Neural cell (in vitro differentiated cells): Measurements from ENCODE around the gene LGR4. TPM values are rescaled to one million over a fixed set of nuclear protein-coding genes. Genes with fewer than 3 reads are reported as not detected.

Experiments used
- H2AFZ ChIP-seq: fragments of 200-600, 300-800 bp; sonication (generic), shearing (Covaris generic); 2 replicates; pipeline ENCODE4 v1.6.0; 2014; ENCODE audit warnings: low read depth, mild to moderate bottlenecking, antibody characterized with exemption, low read length, moderate library complexity
- H3F3A ChIP-seq: fragments of 200-600 bp; shearing (Covaris generic); 2 replicates; pipeline ENCODE4 v1.6.1; 2016; ENCODE audit warnings: mild to moderate bottlenecking, moderate library complexity, mixed read lengths, antibody characterized with exemption, low read length; ENCODE audit not compliant: insufficient read depth, poor library complexity, severe bottlenecking
- H3K27ac ChIP-seq: fragments of 200-600, 300-800 bp; sonication (generic), shearing (Covaris generic); 2 replicates; pipeline ENCODE4 v1.5.1; 2014; ENCODE audit warnings: mild to moderate bottlenecking, low read length, moderate library complexity
- H3K27me3 ChIP-seq: fragments of 300-800, 200-600 bp; sonication (generic), shearing (Covaris generic); 2 replicates; pipeline ENCODE4 v1.6.0; 2014; ENCODE audit warnings: mild to moderate bottlenecking, low read depth, low read length, moderate library complexity; ENCODE audit not compliant: insufficient read depth
- H3K36me3 ChIP-seq: fragments of 300-800, 200-600 bp; sonication (generic), shearing (Covaris generic); 2 replicates; pipeline ENCODE4 v1.5.1; 2014; ENCODE audit warnings: mild to moderate bottlenecking, antibody characterized with exemption, low read length, moderate library complexity; ENCODE audit not compliant: insufficient read depth
- H3K4me2 ChIP-seq: fragments of 300-800, 200-600 bp; sonication (generic), shearing (Covaris generic); 2 replicates; pipeline ENCODE4 v1.6.0; 2014; ENCODE audit warnings: mild to moderate bottlenecking, low read length
- H3K4me3 ChIP-seq: fragments of 300-800, 200-600 bp; sonication (generic), shearing (Covaris generic); 2 replicates; pipeline ENCODE4 v1.5.1; 2014; ENCODE audit warnings: mild to moderate bottlenecking, low read length, moderate library complexity
- H3K79me2 ChIP-seq: fragments of 200-600 bp; shearing (Covaris generic); replicated peaks from 2 replicates; pipeline ENCODE4 v1.6.0; 2014; ENCODE audit warnings: mild to moderate bottlenecking, low read length, moderate library complexity; ENCODE audit not compliant: insufficient read depth
- H3K9ac ChIP-seq: fragments of 300-800, 200-600 bp; sonication (generic), shearing (Covaris generic); 2 replicates; pipeline ENCODE4 v1.6.1; 2016; ENCODE audit warnings: mild to moderate bottlenecking, low read length, mixed read lengths
- H3K9me2 ChIP-seq: fragments of 200-600 bp; shearing (Covaris generic); 2 replicates; pipeline ENCODE4 v1.6.1; 2016; ENCODE audit warnings: mild to moderate bottlenecking, low read length, mixed read lengths; ENCODE audit not compliant: insufficient read depth
- H3K9me3 ChIP-seq: fragments of 200-600, 300-800 bp; sonication (generic), shearing (Covaris generic); 2 replicates; pipeline ENCODE4 v1.6.1; 2016; ENCODE audit warnings: mild to moderate bottlenecking, mixed run types, low read length, moderate library complexity, mixed read lengths
- H4K20me1 ChIP-seq: fragments of 200-600 bp; shearing (Covaris generic); 2 replicates; pipeline ENCODE4 v1.6.1; 2016; ENCODE audit warnings: mild to moderate bottlenecking, mixed run types; ENCODE audit not compliant: insufficient read depth
- EP300 ChIP-seq: fragments of 450-650 bp; conservative IDR thresholded peaks from 2 replicates; pipeline ENCODE4 v1.6.1; 2014; ENCODE audit warnings: antibody characterized with exemption, mild to moderate bottlenecking, moderate library complexity; ENCODE audit not compliant: poor library complexity, severe bottlenecking
- EZH2 ChIP-seq: fragments of 200-600, 300-800 bp; shearing (Covaris generic), sonication (generic); IDR thresholded peaks from 2 replicates; pipeline ENCODE4 v1.6.1; 2014; ENCODE audit warnings: antibody characterized with exemption, low read length, borderline replicate concordance, mild to moderate bottlenecking; ENCODE audit not compliant: insufficient read depth, poor library complexity, severe bottlenecking
- MXI1 ChIP-seq: fragments of 450-650 bp; conservative IDR thresholded peaks from 2 replicates; pipeline ENCODE4 v1.6.1; 2014; ENCODE audit warnings: antibody characterized with exemption, mild to moderate bottlenecking; ENCODE audit not compliant: poor library complexity, severe bottlenecking
- POLR2AphosphoS5 ChIP-seq: IDR thresholded peaks from 2 replicates; pipeline ENCODE4 v1.6.1; 2012
- RAD21 ChIP-seq: fragments of 450-650 bp; conservative IDR thresholded peaks from 2 replicates; pipeline ENCODE4 v1.6.1; 2014; ENCODE audit warnings: antibody characterized with exemption, mild to moderate bottlenecking, moderate library complexity
- SMC3 ChIP-seq: fragments of 450-650 bp; conservative IDR thresholded peaks from 2 replicates; pipeline ENCODE4 v1.6.1; 2014; ENCODE audit warnings: antibody characterized with exemption, mild to moderate bottlenecking, moderate library complexity; ENCODE audit not compliant: poor library complexity
- TAF1 ChIP-seq: IDR thresholded peaks from 2 replicates; pipeline ENCODE4 v1.6.1; 2012; ENCODE audit warnings: low read depth
- polyA plus RNA-seq: library from polyadenylated mRNA; depleted of rRNA; stranded (reverse); fragments of >200 nt; gene quantifications from 2 replicates; pipeline ENCODE4 v1.2.3, GENCODE V29; 2014
- TF ChIP-seq, protein P1 (sequence below): fragments of 450-650 bp; IDR thresholded peaks from 2 replicates; pipeline ENCODE4 v1.5.1; 2014; ENCODE audit warnings: antibody characterized with exemption, mild to moderate bottlenecking, moderate library complexity; ENCODE audit not compliant: poor library complexity, severe bottlenecking
- TF ChIP-seq, protein P2 (sequence below): IDR thresholded peaks from 2 replicates; pipeline ENCODE4 v1.6.1; 2012; ENCODE audit warnings: borderline replicate concordance

Gene LGR4
- polyA plus RNA-seq, 1 donor from 2014 or later = 11.2 TPM

DNA sequence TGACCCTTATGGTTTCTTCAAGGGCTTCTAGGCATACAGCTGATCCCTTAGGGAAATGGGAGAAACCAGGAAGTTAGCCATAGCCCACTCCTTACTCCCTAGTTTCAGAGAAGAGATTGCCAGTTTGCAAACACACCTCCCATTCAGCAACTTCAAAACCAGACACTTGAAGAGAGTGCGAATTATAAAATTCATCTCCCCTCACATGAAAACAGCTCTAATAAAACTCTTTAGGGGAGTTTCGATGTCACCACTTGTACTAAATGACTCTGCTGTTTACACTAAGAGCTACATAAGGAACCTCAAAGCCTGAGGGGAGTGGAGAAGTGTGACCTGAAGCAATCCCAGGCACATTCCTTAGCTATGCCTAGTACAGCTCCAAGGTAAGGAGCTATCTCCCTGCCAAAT lies 8.3 kb downstream of the LGR4 start:
- no peaks in the 10 kb centered on the region for H3F3A ChIP-seq
- H3K79me2 ChIP-seq = peaks cover 69% of the 10 kb centered on the region
- no peak overlapping the region for H3K9ac ChIP-seq
- H3K27me3 ChIP-seq = no peaks in the 10 kb centered on the region
- no peak overlapping the region for H3K27ac ChIP-seq
- H3K4me2 ChIP-seq = no peak overlapping the region
- no peak overlapping the region for H2AFZ ChIP-seq
- H3K4me3 ChIP-seq = no peak overlapping the region
- no peaks in the 10 kb centered on the region for H3K9me2 ChIP-seq
- H3K9me3 ChIP-seq = no peaks in the 10 kb centered on the region
- TF ChIP-seq TAF1 (no peak), SMC3 (no peak), MXI1 (no peak), EP300 (no peak), RAD21 (no peak)
- TF ChIP-seq, protein P1, sequence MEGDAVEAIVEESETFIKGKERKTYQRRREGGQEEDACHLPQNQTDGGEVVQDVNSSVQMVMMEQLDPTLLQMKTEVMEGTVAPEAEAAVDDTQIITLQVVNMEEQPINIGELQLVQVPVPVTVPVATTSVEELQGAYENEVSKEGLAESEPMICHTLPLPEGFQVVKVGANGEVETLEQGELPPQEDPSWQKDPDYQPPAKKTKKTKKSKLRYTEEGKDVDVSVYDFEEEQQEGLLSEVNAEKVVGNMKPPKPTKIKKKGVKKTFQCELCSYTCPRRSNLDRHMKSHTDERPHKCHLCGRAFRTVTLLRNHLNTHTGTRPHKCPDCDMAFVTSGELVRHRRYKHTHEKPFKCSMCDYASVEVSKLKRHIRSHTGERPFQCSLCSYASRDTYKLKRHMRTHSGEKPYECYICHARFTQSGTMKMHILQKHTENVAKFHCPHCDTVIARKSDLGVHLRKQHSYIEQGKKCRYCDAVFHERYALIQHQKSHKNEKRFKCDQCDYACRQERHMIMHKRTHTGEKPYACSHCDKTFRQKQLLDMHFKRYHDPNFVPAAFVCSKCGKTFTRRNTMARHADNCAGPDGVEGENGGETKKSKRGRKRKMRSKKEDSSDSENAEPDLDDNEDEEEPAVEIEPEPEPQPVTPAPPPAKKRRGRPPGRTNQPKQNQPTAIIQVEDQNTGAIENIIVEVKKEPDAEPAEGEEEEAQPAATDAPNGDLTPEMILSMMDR = no peak
- H4K20me1 ChIP-seq = no peaks in the 10 kb centered on the region
- H3K36me3 ChIP-seq = no peaks in the 10 kb centered on the region

DNA sequence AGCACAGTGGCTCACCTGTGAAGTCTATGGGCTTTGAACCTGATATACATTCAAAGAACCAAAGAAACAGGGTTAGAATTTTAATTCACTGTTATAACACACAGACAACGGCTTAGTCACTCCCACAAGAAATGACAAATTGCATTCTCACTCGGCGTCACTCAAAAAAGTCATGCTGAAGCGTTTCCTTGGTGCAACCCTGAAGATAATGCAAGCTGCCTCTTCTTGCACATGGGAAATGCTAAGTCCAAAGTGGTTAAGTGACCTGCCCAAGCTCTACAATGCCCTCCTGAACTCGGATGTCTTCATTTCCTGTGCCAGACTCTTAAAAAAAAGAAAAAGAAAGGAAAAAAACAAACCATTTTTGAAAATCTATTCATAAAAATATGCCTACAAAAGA lies 10.0 kb downstream of the LGR4 start:
- Histone ChIP-seq H3K4me3 (no peak overlapping the region), H3K27me3 (no peaks in the 10 kb centered on the region), H3K9me3 (no peaks in the 10 kb centered on the region), H3K79me2 (peaks cover 57% of the 10 kb centered on the region), H2AFZ (no peak overlapping the region), H3K9ac (no peak overlapping the region), H3F3A (no peaks in the 10 kb centered on the region), H3K9me2 (no peaks in the 10 kb centered on the region), H3K36me3 (no peaks in the 10 kb centered on the region), H4K20me1 (no peaks in the 10 kb centered on the region), H3K4me2 (no peak overlapping the region), H3K27ac (no peak overlapping the region)
- TF ChIP-seq, protein P1 = no peak
- TF ChIP-seq EZH2 (no peak), MXI1 (no peak), RAD21 (no peak), EP300 (no peak), SMC3 (no peak), POLR2AphosphoS5 (no peak), TAF1 (no peak)
- TF ChIP-seq, protein P2, sequence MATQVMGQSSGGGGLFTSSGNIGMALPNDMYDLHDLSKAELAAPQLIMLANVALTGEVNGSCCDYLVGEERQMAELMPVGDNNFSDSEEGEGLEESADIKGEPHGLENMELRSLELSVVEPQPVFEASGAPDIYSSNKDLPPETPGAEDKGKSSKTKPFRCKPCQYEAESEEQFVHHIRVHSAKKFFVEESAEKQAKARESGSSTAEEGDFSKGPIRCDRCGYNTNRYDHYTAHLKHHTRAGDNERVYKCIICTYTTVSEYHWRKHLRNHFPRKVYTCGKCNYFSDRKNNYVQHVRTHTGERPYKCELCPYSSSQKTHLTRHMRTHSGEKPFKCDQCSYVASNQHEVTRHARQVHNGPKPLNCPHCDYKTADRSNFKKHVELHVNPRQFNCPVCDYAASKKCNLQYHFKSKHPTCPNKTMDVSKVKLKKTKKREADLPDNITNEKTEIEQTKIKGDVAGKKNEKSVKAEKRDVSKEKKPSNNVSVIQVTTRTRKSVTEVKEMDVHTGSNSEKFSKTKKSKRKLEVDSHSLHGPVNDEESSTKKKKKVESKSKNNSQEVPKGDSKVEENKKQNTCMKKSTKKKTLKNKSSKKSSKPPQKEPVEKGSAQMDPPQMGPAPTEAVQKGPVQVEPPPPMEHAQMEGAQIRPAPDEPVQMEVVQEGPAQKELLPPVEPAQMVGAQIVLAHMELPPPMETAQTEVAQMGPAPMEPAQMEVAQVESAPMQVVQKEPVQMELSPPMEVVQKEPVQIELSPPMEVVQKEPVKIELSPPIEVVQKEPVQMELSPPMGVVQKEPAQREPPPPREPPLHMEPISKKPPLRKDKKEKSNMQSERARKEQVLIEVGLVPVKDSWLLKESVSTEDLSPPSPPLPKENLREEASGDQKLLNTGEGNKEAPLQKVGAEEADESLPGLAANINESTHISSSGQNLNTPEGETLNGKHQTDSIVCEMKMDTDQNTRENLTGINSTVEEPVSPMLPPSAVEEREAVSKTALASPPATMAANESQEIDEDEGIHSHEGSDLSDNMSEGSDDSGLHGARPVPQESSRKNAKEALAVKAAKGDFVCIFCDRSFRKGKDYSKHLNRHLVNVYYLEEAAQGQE = no peak
